GM18867 (cell line): ENCODE measurements around the gene SLC25A1.
A peak's percentile ranks its signal among the peaks of the same experiment; 100 is the strongest.

ENCODE experiments used
- ATAC-seq: cut with Tn5 transposase; IDR thresholded peaks from one replicate; pipeline ENCODE4 v1.9.1; 2021; ENCODE audit warnings: mild to moderate bottlenecking, moderate library complexity; ENCODE audit not compliant: unreplicated experiment

The SLC25A1 gene

GRCh38 chr22:19178657-19179496 lies at the start of gene SLC25A1:
TSS of gene SLC25A1 (minus strand) at chr22:19178736. CDS start at chr22:19178673, 63 bp downstream.
- peak; percentile 66 for ATAC-seq

- ATAC-seq = no peak
Measured at GRCh38 chr22:19228179-19228578, 49.6 kb upstream of the SLC25A1 start.

- no peak for ATAC-seq
Measured at GRCh38 chr22:19226428-19226827, 47.9 kb upstream of the SLC25A1 start.

GRCh38 chr22:19225560-19225959 lies 47.0 kb upstream of the SLC25A1 start:
- no peak for ATAC-seq

GRCh38 chr22:19224985-19225384 lies 46.4 kb upstream of the SLC25A1 start:
- ATAC-seq = no peak

GRCh38 chr22:19224557-19224956 lies 46.0 kb upstream of the SLC25A1 start:
- ATAC-seq = no peak

GRCh38 chr22:19223617-19224016 lies 45.1 kb upstream of the SLC25A1 start:
- no peak for ATAC-seq

- ATAC-seq = no peak
Measured at GRCh38 chr22:19223110-19223509, 44.6 kb upstream of the SLC25A1 start.

- no peak for ATAC-seq
Measured at GRCh38 chr22:19222242-19223005, 43.9 kb upstream of the SLC25A1 start.

- no peak for ATAC-seq
Measured at GRCh38 chr22:19220867-19221266, 42.3 kb upstream of the SLC25A1 start.

- ATAC-seq = no peak
Measured at GRCh38 chr22:19218541-19219233, 40.2 kb upstream of the SLC25A1 start.

- ATAC-seq = no peak
Measured at GRCh38 chr22:19216579-19216978, 38.0 kb upstream of the SLC25A1 start.

- no peak for ATAC-seq
Measured at GRCh38 chr22:19215360-19215759, 36.8 kb upstream of the SLC25A1 start.

GRCh38 chr22:19214078-19214473 lies 35.5 kb upstream of the SLC25A1 start:
- ATAC-seq = no peak

GRCh38 chr22:19213442-19214077 lies 35.0 kb upstream of the SLC25A1 start:
- no peak for ATAC-seq

- ATAC-seq = no peak
Measured at GRCh38 chr22:19213001-19213400, 34.5 kb upstream of the SLC25A1 start.

GRCh38 chr22:19212302-19212870 lies 33.9 kb upstream of the SLC25A1 start:
- ATAC-seq = no peak

GRCh38 chr22:19210188-19210587 lies 31.7 kb upstream of the SLC25A1 start:
- ATAC-seq = no peak

- no peak for ATAC-seq
Measured at GRCh38 chr22:19208287-19208847, 29.8 kb upstream of the SLC25A1 start.

GRCh38 chr22:19207884-19208283 lies 29.3 kb upstream of the SLC25A1 start:
- ATAC-seq = no peak
